Esophagus muscularis mucosa (tissue), 4 donors: Measurements from ENCODE around the gene AIF1L. TPM values are rescaled to one million over a fixed set of nuclear protein-coding genes. Genes with fewer than 3 reads are reported as not detected.

Experiments used
- DNase-seq: peaks from one replicate; pipeline ENCODE4 v3.0.0-alpha.2; 2017; ENCODE audit errors: extremely low spot score
- H3K27ac ChIP-seq, 4 donors: fragments of 200-600 bp; sonication (generic); replicated peaks in 1 of 4; 1 replicate in 3 of 4; 2 replicates in 1 of 4; pipeline ENCODE4 v1.5.1; 2016 to 2019; ENCODE audit warnings: mild to moderate bottlenecking in 1 of 4
- H3K27me3 ChIP-seq, 4 donors: fragments of 200-600 bp; sonication (generic); one replicate each; pipeline versions ENCODE4 v1.5.1 to v1.6.0; 2016 to 2019
- H3K36me3 ChIP-seq, 4 donors: fragments of 200-600 bp; sonication (generic); one replicate each; pipeline ENCODE4 v1.5.1; 2016 to 2019
- H3K4me1 ChIP-seq, 4 donors: fragments of 200-600 bp; sonication (generic); one replicate each; pipeline ENCODE4 v1.5.1; 2016 to 2019
- H3K4me3 ChIP-seq, 4 donors: fragments of 200-600 bp; sonication (generic); 1 replicate in 2 of 4; 2 replicates in 2 of 4; pipeline ENCODE4 v1.5.1; 2016 to 2019; ENCODE audit warnings: mild to moderate bottlenecking in 4 of 4, moderate library complexity in 1 of 4
- H3K9me3 ChIP-seq, 4 donors: fragments of 200-600 bp; sonication (generic); 1 replicate in 3 of 4; 2 replicates in 1 of 4; pipeline ENCODE4 v1.5.1; 2016 to 2019
- EP300 ChIP-seq: sonication (generic); formaldehyde crosslinking; IDR thresholded peaks from one replicate; pipeline ENCODE4 v1.6.1; 2017; ENCODE audit warnings: antibody characterized with exemption
- POLR2A ChIP-seq: fragments of 450-650 bp; IDR thresholded peaks from one replicate; pipeline ENCODE4 v1.6.1; 2017; ENCODE audit warnings: antibody characterized with exemption, moderate library complexity, mild to moderate bottlenecking, low read depth
- POLR2AphosphoS5 ChIP-seq, 2 donors: sonication (generic); formaldehyde crosslinking; IDR thresholded peaks; one replicate each; pipeline ENCODE4 v1.6.1; 2017; ENCODE audit warnings: antibody characterized with exemption in 2 of 2
- WGBS: methylation state at CpG from one replicate; pipeline ENCODE4 v1.1.5; 2018; 5-methylcytosine and 5-hydroxymethylcytosine counted together
- intact Hi-C: fragments of 100-400 bp; cut with DNase I; formaldehyde crosslinking; loops from one replicate; pipeline ENCODE4 v1.15.1; 2023
- small RNA-seq, 3 donors: library from RNA; depleted of rRNA; stranded (forward); fragments of <200 nt; gene quantifications; one replicate each; pipeline ENCODE3, GENCODE V24; 2016
- total RNA-seq, 4 donors: library from RNA; depleted of rRNA; stranded (reverse); fragments of >200 nt; gene quantifications; one replicate each; pipeline versions ENCODE4 v1.1.0 to v1.2.1, GENCODE V29; 2016
- TF ChIP-seq, protein P1 (sequence below), 3 experiments: fragments of 200-600 bp in 2 of 3; fragments of 450-650 bp in 1 of 3; sonication (generic) in 2 of 3; IDR thresholded peaks; one replicate each; pipeline ENCODE4 v1.5.1; 2017 to 2019; ENCODE audit warnings: antibody characterized with exemption in 3 of 3, mild to moderate bottlenecking in 2 of 3, moderate library complexity in 1 of 3

Gene AIF1L
- total RNA-seq, 4 donors from 2014 or later = 9.1 to 24.8 (median 19.3) TPM

DNA sequence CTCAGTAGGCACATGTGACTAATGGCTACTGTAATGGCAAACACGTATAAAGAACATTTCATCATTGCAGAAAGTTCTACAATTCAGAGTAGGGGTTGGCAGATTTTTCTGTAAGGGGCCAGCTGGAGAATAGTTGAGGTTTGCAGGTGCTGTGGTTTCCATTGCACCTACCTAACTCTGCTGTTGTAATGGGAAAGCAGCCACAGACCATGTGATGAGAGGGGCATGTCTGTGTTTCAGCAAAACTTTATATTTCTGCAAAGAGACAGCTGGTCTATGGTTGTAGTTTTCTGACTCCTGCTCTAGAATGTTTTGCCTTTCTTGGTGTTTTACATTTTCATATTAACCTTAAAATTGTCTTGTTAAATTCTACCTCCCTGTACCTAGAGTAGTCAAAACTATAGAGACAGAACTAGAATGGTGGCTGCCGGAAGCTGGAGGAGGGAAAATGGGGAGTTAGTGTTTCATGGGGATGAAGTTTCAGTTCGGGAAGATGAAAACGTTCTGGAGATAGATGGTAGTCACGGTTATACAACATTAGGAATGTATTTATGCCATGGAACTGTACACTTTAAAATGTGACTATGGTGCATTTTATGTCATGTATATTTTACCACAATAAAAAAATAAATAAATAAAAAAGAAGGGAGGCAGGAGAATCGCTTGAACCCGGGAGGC, 73.4 kb downstream of the AIF1L start:
- no peak for DNase-seq
- Histone ChIP-seq H3K27ac (no peak overlapping the region), H3K27me3 (no peaks in the 10 kb centered on the region), H3K9me3 (no peaks in the 10 kb centered on the region), H3K4me1 (no peaks in the 10 kb centered on the region), H3K36me3 (peaks cover 14 to 57% (median 35%) of the 10 kb centered on the region in 4 donors), H3K4me3 (no peak overlapping the region)
- 93% methylated on average over 7 of the region's 7 CpGs for WGBS
- intact Hi-C loops = no loop called here
- TF ChIP-seq POLR2AphosphoS5 (IDR thresholded peaks at IDR 0.05) (no peak), POLR2A (no peak), EP300 (no peak)
- TF ChIP-seq, protein P1, sequence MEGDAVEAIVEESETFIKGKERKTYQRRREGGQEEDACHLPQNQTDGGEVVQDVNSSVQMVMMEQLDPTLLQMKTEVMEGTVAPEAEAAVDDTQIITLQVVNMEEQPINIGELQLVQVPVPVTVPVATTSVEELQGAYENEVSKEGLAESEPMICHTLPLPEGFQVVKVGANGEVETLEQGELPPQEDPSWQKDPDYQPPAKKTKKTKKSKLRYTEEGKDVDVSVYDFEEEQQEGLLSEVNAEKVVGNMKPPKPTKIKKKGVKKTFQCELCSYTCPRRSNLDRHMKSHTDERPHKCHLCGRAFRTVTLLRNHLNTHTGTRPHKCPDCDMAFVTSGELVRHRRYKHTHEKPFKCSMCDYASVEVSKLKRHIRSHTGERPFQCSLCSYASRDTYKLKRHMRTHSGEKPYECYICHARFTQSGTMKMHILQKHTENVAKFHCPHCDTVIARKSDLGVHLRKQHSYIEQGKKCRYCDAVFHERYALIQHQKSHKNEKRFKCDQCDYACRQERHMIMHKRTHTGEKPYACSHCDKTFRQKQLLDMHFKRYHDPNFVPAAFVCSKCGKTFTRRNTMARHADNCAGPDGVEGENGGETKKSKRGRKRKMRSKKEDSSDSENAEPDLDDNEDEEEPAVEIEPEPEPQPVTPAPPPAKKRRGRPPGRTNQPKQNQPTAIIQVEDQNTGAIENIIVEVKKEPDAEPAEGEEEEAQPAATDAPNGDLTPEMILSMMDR (IDR thresholded peaks at IDR 0.05) = no peak

Small RNAs within 50 kb of the gene (small RNA-seq; reads per million reads assigned to genes)
- 0 reads per million in 3 donors for gene RNU6-881P

Other genes with a start within 250 kb of the AIF1L start
- not detected for gene QRFP, start 199.7 kb upstream of the AIF1L start, total RNA-seq
- gene FIBCD1, start 157.3 kb upstream of the AIF1L start, total RNA-seq = under 1 TPM in 3 of 4 donors, not detected in 1; 0.40 to 0.83 (median 0.42) TPM
- under 1 TPM in 3 of 4 donors, not detected in 1; 0.06 to 0.50 (median 0.34) TPM for gene LAMC3, start 87.4 kb upstream of the AIF1L start, total RNA-seq
- 10 to 100 TPM; 26.4 to 36.2 (median 28.7) TPM for gene NUP214, start 29.1 kb downstream of the AIF1L start, total RNA-seq
- gene FAM78A, start 180.0 kb downstream of the AIF1L start, total RNA-seq = 1 to 10 TPM; 1.7 to 4.0 (median 3.3) TPM
- 10 to 100 TPM; 11.4 to 22.5 (median 14.4) TPM for gene PLPP7, start 193.2 kb downstream of the AIF1L start, total RNA-seq